ENCODE results near the gene PGBD5.
A peak's percentile ranks its signal among the peaks of the same experiment; 100 is the strongest.

Gene PGBD5

GRCh38 chr1:230287674-230288315 lies 138.3 kb downstream of the PGBD5 start:
- no peak for DNase-seq
- no peaks in the 10 kb centered on the region for H3K27me3 Mint-ChIP-seq
- peaks cover 37 to 75% of the 10 kb centered on the region in 2 donors for H3K4me1 Mint-ChIP-seq
- H3K4me3 Mint-ChIP-seq, result peak overlapping the region; percentile 1 to 22
- no peak for ATAC-seq (replicated peaks)
- H3K27ac Mint-ChIP-seq, result peak overlapping the region; percentile 82
- peaks cover 14 to 29% of the 10 kb centered on the region in 2 donors for H3K36me3 Mint-ChIP-seq
- H3K9me3 Mint-ChIP-seq, result no peaks in the 10 kb centered on the region

- H3K4me1 Mint-ChIP-seq, result peaks cover 31 to 73% of the 10 kb centered on the region in 2 donors
- H3K27ac Mint-ChIP-seq, result peak overlapping the region; percentile 60
- no peaks in the 10 kb centered on the region for H3K27me3 Mint-ChIP-seq
- ATAC-seq (replicated peaks), result no peak
- H3K36me3 Mint-ChIP-seq, result peaks cover 16 to 32% of the 10 kb centered on the region in 2 donors
- no peak overlapping the region for H3K4me3 Mint-ChIP-seq
- DNase-seq, result no peak
- no peaks in the 10 kb centered on the region for H3K9me3 Mint-ChIP-seq
Observed at GRCh38 chr1:230286890-230287269, 139.3 kb downstream of the PGBD5 start.

- peak overlapping the region; percentile 65 for H3K27ac Mint-ChIP-seq
- H3K27me3 Mint-ChIP-seq, result no peaks in the 10 kb centered on the region
- no peak overlapping the region for H3K4me3 Mint-ChIP-seq
- peaks cover 16 to 33% of the 10 kb centered on the region in 2 donors for H3K36me3 Mint-ChIP-seq
- no peaks in the 10 kb centered on the region for H3K9me3 Mint-ChIP-seq
- no peak for ATAC-seq (replicated peaks)
- DNase-seq, result no peak
- peaks cover 28 to 70% of the 10 kb centered on the region in 2 donors for H3K4me1 Mint-ChIP-seq
Observed at GRCh38 chr1:230286166-230286889, 139.8 kb downstream of the PGBD5 start.

- no peak overlapping the region for H3K4me3 Mint-ChIP-seq
- no peak overlapping the region for H3K27ac Mint-ChIP-seq
- peaks cover 35 to 71% of the 10 kb centered on the region in 2 donors for H3K4me1 Mint-ChIP-seq
- no peaks in the 10 kb centered on the region for H3K9me3 Mint-ChIP-seq
- H3K36me3 Mint-ChIP-seq, result peaks cover 20 to 43% of the 10 kb centered on the region in 2 donors
- DNase-seq, result no peak
- no peaks in the 10 kb centered on the region for H3K27me3 Mint-ChIP-seq
- no peak for ATAC-seq (replicated peaks)
Observed at GRCh38 chr1:230285351-230285750, 140.8 kb downstream of the PGBD5 start.

DNA sequence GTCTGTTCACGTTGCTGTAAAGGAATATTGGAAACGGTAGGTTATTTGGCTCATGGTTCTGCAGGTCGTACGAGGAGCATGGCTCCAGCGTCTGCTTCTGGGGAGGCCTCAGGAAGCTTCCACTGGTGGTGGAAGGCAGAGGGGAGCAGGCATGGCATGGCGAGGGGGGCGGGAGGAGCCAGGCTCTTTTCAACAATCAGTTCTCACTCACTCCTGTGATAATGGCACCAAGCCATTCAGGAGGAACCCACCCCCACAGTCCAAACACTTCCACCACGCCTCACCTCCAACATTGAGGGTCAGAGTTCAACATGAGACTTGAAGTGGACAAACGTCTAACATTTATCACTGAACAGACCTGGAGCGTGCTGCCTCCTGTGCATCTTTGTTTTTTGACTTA lies 141.2 kb downstream of the PGBD5 start:
- no peak for ATAC-seq (replicated peaks)
- H3K27me3 Mint-ChIP-seq, result no peaks in the 10 kb centered on the region
- H3K36me3 Mint-ChIP-seq, result peaks cover 25 to 48% of the 10 kb centered on the region in 2 donors
- peaks cover 36 to 71% of the 10 kb centered on the region in 2 donors for H3K4me1 Mint-ChIP-seq
- no peak overlapping the region for H3K27ac Mint-ChIP-seq
- no peak overlapping the region for H3K4me3 Mint-ChIP-seq
- H3K9me3 Mint-ChIP-seq, result no peaks in the 10 kb centered on the region
- no peak for DNase-seq

GRCh38 chr1:230283678-230284077 lies 142.5 kb downstream of the PGBD5 start:
- Mint-ChIP-seq H3K27me3 (no peaks in the 10 kb centered on the region), H3K27ac (peak overlapping the region; percentile 37), H3K4me1 (peaks cover 42 to 71% of the 10 kb centered on the region in 2 donors), H3K4me3 (no peak overlapping the region), H3K9me3 (no peaks in the 10 kb centered on the region), H3K36me3 (peaks cover 36 to 60% of the 10 kb centered on the region in 2 donors)
- ATAC-seq (replicated peaks), result no peak
- DNase-seq, result no peak

DNA sequence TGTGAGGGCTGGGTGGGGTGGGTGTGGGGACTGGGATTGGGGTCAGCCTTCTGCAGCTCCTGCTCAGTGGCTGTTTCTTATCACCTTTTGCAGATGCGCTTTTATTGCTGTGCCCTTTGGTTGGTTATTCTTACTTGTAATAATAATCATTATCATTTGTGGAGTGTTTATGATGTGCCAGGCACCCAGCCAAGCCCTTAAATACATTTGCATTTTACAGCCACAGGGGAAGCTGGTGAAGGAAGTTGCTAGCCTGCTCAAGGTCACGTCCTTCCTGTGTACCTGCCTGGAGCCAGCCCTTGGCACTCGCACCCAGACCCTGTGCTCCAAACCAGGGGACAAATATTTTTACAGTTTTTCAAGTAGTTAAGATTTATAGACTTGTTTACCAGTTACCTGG lies 144.0 kb downstream of the PGBD5 start:
- no peak for DNase-seq
- Mint-ChIP-seq H3K27me3 (no peaks in the 10 kb centered on the region), H3K4me1 (peaks cover 45 to 85% of the 10 kb centered on the region in 2 donors), H3K9me3 (no peaks in the 10 kb centered on the region), H3K4me3 (peak overlapping the region in 1 of 2 donors; percentile 46), H3K27ac (no peak overlapping the region), H3K36me3 (peaks cover 44 to 68% of the 10 kb centered on the region in 2 donors)
- ATAC-seq (replicated peaks), result peak; percentile 59 to 61

DNA sequence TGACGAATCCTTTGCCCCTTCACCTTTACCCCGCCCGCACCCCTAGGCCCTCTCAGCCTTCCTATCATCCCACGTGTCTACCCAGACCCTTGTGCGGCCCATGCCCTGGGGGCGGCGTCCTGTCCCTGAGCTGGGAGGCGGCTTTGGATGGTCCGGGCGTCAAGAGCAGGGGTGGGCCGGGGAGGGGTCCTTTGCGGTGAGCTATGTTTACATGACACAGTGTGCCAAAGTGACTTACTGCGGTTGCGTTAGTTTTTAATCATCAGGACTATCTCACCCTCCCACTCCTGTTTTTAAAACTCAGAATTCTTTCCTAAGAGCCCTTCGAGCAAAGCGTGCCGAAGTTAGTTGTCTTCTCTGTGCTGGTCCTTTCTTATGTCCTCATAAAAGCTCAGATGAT lies 144.6 kb downstream of the PGBD5 start:
- Mint-ChIP-seq H3K36me3 (peaks cover 47 to 73% of the 10 kb centered on the region in 2 donors), H3K27ac (no peak overlapping the region), H3K4me3 (no peak overlapping the region), H3K9me3 (no peaks in the 10 kb centered on the region), H3K27me3 (no peaks in the 10 kb centered on the region), H3K4me1 (peaks cover 48 to 86% of the 10 kb centered on the region in 2 donors)
- DNase-seq (no peak), ATAC-seq (replicated peaks) (no peak)

DNA sequence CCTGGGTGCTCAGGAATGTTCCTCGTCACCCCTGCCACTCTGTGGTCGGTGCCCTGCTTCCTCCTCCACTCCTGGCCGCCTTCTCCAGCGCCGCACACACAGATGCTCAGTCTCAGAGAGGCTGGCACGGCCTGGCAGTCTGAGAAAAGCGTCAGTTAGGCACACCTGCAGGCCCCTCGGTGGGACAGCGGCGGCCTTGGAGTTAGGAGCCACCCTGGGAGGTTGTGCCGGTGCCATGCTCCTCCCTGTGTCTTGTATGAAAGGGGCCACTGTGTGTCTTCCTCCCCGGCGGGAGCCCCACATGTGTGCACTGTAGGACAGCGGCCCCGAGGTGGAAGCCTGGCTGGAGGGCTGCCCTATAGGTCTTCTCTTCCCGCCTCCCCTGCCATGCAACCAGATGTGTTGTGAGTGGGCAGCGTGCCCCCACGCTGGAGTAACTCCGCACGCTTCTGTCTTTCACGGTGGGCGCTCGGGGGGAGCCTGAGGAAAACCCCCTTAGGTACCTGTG lies 145.2 kb downstream of the PGBD5 start:
- peaks cover 44 to 86% of the 10 kb centered on the region in 2 donors for H3K4me1 Mint-ChIP-seq

GRCh38 chr1:230280054-230280795 lies 145.9 kb downstream of the PGBD5 start:
- peak overlapping the region in 1 of 2 donors; percentile 5 for H3K4me3 Mint-ChIP-seq
- peaks cover 43 to 82% of the 10 kb centered on the region in 2 donors for H3K4me1 Mint-ChIP-seq
- peaks cover 53 to 72% of the 10 kb centered on the region in 2 donors for H3K36me3 Mint-ChIP-seq
- peak in 1 of 2 donors; percentile 6 for ATAC-seq (replicated peaks)
- no peak for DNase-seq
- no peaks in the 10 kb centered on the region for H3K27me3 Mint-ChIP-seq
- H3K27ac Mint-ChIP-seq, result peak overlapping the region; percentile 62
- H3K9me3 Mint-ChIP-seq, result no peaks in the 10 kb centered on the region

More for the DNA sequence above, 145.2 kb downstream of the PGBD5 start:
- Mint-ChIP-seq H3K27me3 (no peaks in the 10 kb centered on the region), H3K27ac (peak overlapping the region; percentile 87), H3K9me3 (no peaks in the 10 kb centered on the region), H3K4me3 (peak overlapping the region; percentile 3 to 25), H3K36me3 (peaks cover 53 to 73% of the 10 kb centered on the region in 2 donors)
- ATAC-seq (replicated peaks), result peak; percentile 19 to 20
- no peak for DNase-seq

DNA sequence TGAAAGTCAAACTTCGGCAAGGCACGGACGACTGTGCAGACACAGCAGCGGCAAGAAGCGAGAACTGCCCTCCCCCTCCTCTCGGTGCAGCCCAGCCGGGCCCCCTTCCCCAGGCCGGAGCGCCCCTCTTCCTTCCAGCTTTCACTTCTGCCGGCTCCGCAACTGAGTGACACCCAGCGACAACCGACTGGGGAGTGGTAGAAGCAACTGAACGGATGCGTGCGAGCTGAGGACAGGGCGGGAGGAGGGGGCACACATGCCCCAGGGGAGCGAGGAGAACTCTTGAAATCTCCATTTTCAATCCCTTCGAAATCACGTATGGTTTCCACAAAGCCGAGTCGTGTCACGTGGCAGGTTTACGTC lies 146.6 kb downstream of the PGBD5 start:
- H3K4me1 Mint-ChIP-seq, result peaks cover 43 to 76% of the 10 kb centered on the region in 2 donors
- H3K4me3 Mint-ChIP-seq, result peak overlapping the region; percentile 5 to 56
- H3K36me3 Mint-ChIP-seq, result peaks cover 49 to 67% of the 10 kb centered on the region in 2 donors
- peak overlapping the region; percentile 14 for H3K27ac Mint-ChIP-seq
- ATAC-seq (replicated peaks) (no peak), DNase-seq (no peak)
- no peaks in the 10 kb centered on the region for H3K27me3 Mint-ChIP-seq
- H3K9me3 Mint-ChIP-seq, result no peaks in the 10 kb centered on the region

DNA sequence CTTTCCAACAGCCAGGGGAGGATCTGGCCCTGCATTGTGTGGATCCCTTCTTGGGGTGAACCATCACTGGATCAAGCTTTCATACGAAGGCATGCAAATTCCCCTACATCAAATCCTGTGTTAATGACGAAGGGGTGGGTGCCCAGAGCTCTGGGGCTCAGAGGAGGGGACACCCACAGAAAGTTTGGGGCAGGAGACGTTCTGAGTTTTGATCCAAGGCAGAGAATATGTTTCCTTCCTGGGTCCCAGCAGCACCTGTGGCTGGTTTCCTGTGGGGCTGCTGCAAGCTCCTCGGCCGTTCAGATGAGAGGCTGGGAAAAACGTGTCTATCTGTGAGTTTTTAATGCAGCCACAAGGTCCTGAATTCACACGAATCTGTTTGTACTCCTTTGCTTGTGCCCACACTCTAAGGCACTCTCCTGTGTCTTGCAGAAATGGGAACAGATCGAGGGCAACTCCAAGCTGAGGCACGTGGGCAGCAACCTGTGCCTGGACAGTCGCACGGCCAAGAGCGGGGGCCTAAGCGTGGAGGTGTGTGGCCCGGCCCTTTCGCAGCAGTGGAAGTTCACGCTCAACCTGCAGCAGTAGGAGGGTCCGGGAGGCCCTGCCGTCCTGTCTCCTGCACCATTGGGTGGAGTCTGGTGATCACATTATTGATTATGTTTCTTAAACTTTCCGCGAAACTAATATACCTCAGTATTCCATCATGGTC lies 147.1 kb downstream of the PGBD5 start:
- peak overlapping the region; percentile 25 for H3K27ac Mint-ChIP-seq

GRCh38 chr1:230278376-230278775 lies 147.8 kb downstream of the PGBD5 start:
- Mint-ChIP-seq H3K4me1 (peaks cover 52 to 76% of the 10 kb centered on the region in 2 donors), H3K4me3 (peak overlapping the region in 1 of 2 donors; percentile 2), H3K36me3 (peaks cover 43 to 61% of the 10 kb centered on the region in 2 donors), H3K9me3 (no peaks in the 10 kb centered on the region), H3K27ac (peak overlapping the region; percentile 25), H3K27me3 (no peaks in the 10 kb centered on the region)
- no peak for ATAC-seq (replicated peaks)
- DNase-seq, result no peak

More for the DNA sequence above, 147.1 kb downstream of the PGBD5 start:
- Mint-ChIP-seq H3K4me3 (peak overlapping the region; percentile 29 to 56), H3K36me3 (peaks cover 45 to 66% of the 10 kb centered on the region in 2 donors), H3K9me3 (no peaks in the 10 kb centered on the region), H3K4me1 (peaks cover 48 to 76% of the 10 kb centered on the region in 2 donors), H3K27me3 (no peaks in the 10 kb centered on the region)
- ATAC-seq (replicated peaks) (no peak), DNase-seq (no peak)
